Measurements from ENCODE around the gene LCA5.

LCA5 gene

GRCh38 chr6:79568996-79569395 is 31.8 kb upstream of the LCA5 start:
- no peaks in the 10 kb centered on the region for H3K9me3 ChIP-seq (ENCODE audit: control insufficient read depth, low read length)
- WGBS = 97% methylated on average over 2 of the region's 2 CpGs
- DNase-seq = no peak

GRCh38 chr6:79564636-79565035 is 27.4 kb upstream of the LCA5 start:
- Histone ChIP-seq H2BK15ac (ENCODE audit: low read depth, poor library complexity, severe bottlenecking) (no peak overlapping the region), H4K91ac (ENCODE audit: low read length) (no peak overlapping the region), H3K27me3 (ENCODE audit: control insufficient read depth in 1 of 2, insufficient read depth in 1 of 2, low read length in 2 of 2) (no peaks in the 10 kb centered on the region), H3K23ac (ENCODE audit: low read length in 2 of 2) (no peak overlapping the region), H2AFZ (ENCODE audit: low read depth, low read length) (no peak overlapping the region), H3K14ac (ENCODE audit: low read length in 2 of 2) (no peak overlapping the region), H2AK5ac (ENCODE audit: low read length, severe bottlenecking) (no peak overlapping the region), H4K8ac (ENCODE audit: low read length) (no peak overlapping the region), H3K4me3 (ENCODE audit: insufficient read depth in 1 of 2, low read depth in 1 of 2, low read length in 2 of 2) (no peak overlapping the region), H3K9ac (ENCODE audit: low read length) (no peak overlapping the region), H2BK5ac (ENCODE audit: low read depth, low read length, poor library complexity, severe bottlenecking) (no peak overlapping the region), H3K79me1 (replicated peaks; ENCODE audit: low read length, poor library complexity, severe bottlenecking) (peaks cover 1% of the 10 kb centered on the region), H3K4ac (ENCODE audit: low read depth in 1 of 2, low read length in 2 of 2) (no peak overlapping the region), H3K27ac (ENCODE audit: low read length, poor library complexity, severe bottlenecking) (no peak overlapping the region), H3K18ac (ENCODE audit: low read depth in 1 of 2, low read length in 2 of 2) (no peak overlapping the region), H2BK12ac (ENCODE audit: low read length in 2 of 2) (no peak overlapping the region), H3K36me3 (ENCODE audit: control insufficient read depth in 1 of 2, insufficient read depth in 2 of 2, low read depth in 1 of 2, low read length in 2 of 2) (no peaks in the 10 kb centered on the region), H3K4me2 (ENCODE audit: low read length, poor library complexity, severe bottlenecking) (no peak overlapping the region), H2BK120ac (ENCODE audit: low read depth, low read length) (no peak overlapping the region), H3K4me1 (ENCODE audit: control insufficient read depth, insufficient read depth, low read depth, low read length) (no peaks in the 10 kb centered on the region), H3K9me3 (ENCODE audit: control insufficient read depth, low read length) (no peaks in the 10 kb centered on the region)
- DNase-seq = no peak
- 100% methylated on average over 1 of the region's 2 CpGs for WGBS

More at GRCh38 chr6:79568996-79569395, 31.8 kb upstream of the LCA5 start:
- H3K18ac ChIP-seq (ENCODE audit: low read depth in 1 of 2, low read length in 2 of 2) = no peak overlapping the region
- H3K4me3 ChIP-seq (ENCODE audit: insufficient read depth in 1 of 2, low read depth in 1 of 2, low read length in 2 of 2) = no peak overlapping the region
- H3K27ac ChIP-seq (ENCODE audit: low read length, poor library complexity, severe bottlenecking) = no peak overlapping the region
- H3K23ac ChIP-seq (ENCODE audit: low read length in 2 of 2) = no peak overlapping the region
- H3K79me1 ChIP-seq (replicated peaks; ENCODE audit: low read length, poor library complexity, severe bottlenecking) = peaks cover 1% of the 10 kb centered on the region
- peaks cover 2% of the 10 kb centered on the region for H3K4me1 ChIP-seq (ENCODE audit: control insufficient read depth, insufficient read depth, low read depth, low read length)
- H3K14ac ChIP-seq (ENCODE audit: low read length in 2 of 2) = no peak overlapping the region
- no peak overlapping the region for H2BK12ac ChIP-seq (ENCODE audit: low read length in 2 of 2)
- no peaks in the 10 kb centered on the region for H3K27me3 ChIP-seq (ENCODE audit: control insufficient read depth in 1 of 2, insufficient read depth in 1 of 2, low read length in 2 of 2)
- no peak overlapping the region for H2BK15ac ChIP-seq (ENCODE audit: low read depth, poor library complexity, severe bottlenecking)
- no peak overlapping the region for H2AFZ ChIP-seq (ENCODE audit: low read depth, low read length)
- no peaks in the 10 kb centered on the region for H3K36me3 ChIP-seq (ENCODE audit: control insufficient read depth in 1 of 2, insufficient read depth in 2 of 2, low read depth in 1 of 2, low read length in 2 of 2)
- no peak overlapping the region for H2BK120ac ChIP-seq (ENCODE audit: low read depth, low read length)
- no peak overlapping the region for H3K4me2 ChIP-seq (ENCODE audit: low read length, poor library complexity, severe bottlenecking)
- H2BK5ac ChIP-seq (ENCODE audit: low read depth, low read length, poor library complexity, severe bottlenecking) = no peak overlapping the region
- H4K8ac ChIP-seq (ENCODE audit: low read length) = no peak overlapping the region
- H3K4ac ChIP-seq (ENCODE audit: low read depth in 1 of 2, low read length in 2 of 2) = no peak overlapping the region
- H4K91ac ChIP-seq (ENCODE audit: low read length) = no peak overlapping the region
- H3K9ac ChIP-seq (ENCODE audit: low read length) = no peak overlapping the region
- H2AK5ac ChIP-seq (ENCODE audit: low read length, severe bottlenecking) = no peak overlapping the region

DNA sequence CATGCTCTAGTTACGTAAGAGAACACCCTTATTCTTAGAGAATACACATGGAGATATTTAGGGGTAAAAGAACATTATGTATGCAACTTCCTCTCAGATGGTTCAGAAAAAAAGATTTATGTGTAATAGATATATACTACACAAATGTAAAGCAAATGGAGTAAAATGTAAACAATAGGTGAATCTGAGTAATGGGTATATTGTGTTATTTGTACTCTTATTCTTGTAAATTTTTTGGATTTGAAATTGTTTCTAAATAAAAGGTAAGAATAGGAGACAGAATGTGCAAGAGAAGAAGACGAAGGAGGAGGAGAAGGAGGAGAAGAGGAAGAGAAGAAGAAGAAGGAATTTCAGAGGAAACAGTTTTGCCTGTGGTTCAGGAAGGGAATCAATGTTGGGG is 22.5 kb upstream of the LCA5 start:
- Histone ChIP-seq H3K4ac (ENCODE audit: low read depth in 1 of 2, low read length in 2 of 2) (no peak overlapping the region), H3K4me1 (ENCODE audit: control insufficient read depth, insufficient read depth, low read depth, low read length) (no peaks in the 10 kb centered on the region), H2BK120ac (ENCODE audit: low read depth, low read length) (no peak overlapping the region), H3K27ac (ENCODE audit: low read length, poor library complexity, severe bottlenecking) (no peak overlapping the region), H3K14ac (ENCODE audit: low read length in 2 of 2) (no peak overlapping the region), H2BK12ac (ENCODE audit: low read length in 2 of 2) (no peak overlapping the region), H3K4me3 (ENCODE audit: insufficient read depth in 1 of 2, low read depth in 1 of 2, low read length in 2 of 2) (no peak overlapping the region), H3K79me1 (replicated peaks; ENCODE audit: low read length, poor library complexity, severe bottlenecking) (peaks cover 2% of the 10 kb centered on the region), H3K23ac (ENCODE audit: low read length in 2 of 2) (no peak overlapping the region), H4K8ac (ENCODE audit: low read length) (no peak overlapping the region), H3K18ac (ENCODE audit: low read depth in 1 of 2, low read length in 2 of 2) (no peak overlapping the region), H3K4me2 (ENCODE audit: low read length, poor library complexity, severe bottlenecking) (no peak overlapping the region), H3K9me3 (ENCODE audit: control insufficient read depth, low read length) (no peaks in the 10 kb centered on the region), H2AK5ac (ENCODE audit: low read length, severe bottlenecking) (no peak overlapping the region), H3K9ac (ENCODE audit: low read length) (no peak overlapping the region), H3K27me3 (ENCODE audit: control insufficient read depth in 1 of 2, insufficient read depth in 1 of 2, low read length in 2 of 2) (no peaks in the 10 kb centered on the region), H2AFZ (ENCODE audit: low read depth, low read length) (no peak overlapping the region), H2BK5ac (ENCODE audit: low read depth, low read length, poor library complexity, severe bottlenecking) (no peak overlapping the region), H4K91ac (ENCODE audit: low read length) (no peak overlapping the region), H2BK15ac (ENCODE audit: low read depth, poor library complexity, severe bottlenecking) (no peak overlapping the region), H3K36me3 (ENCODE audit: control insufficient read depth in 1 of 2, insufficient read depth in 2 of 2, low read depth in 1 of 2, low read length in 2 of 2) (peaks cover 0 to 2% of the 10 kb centered on the region in 2 experiments)
- WGBS = 95% methylated on average over 1 of the region's 2 CpGs
- DNase-seq = no peak

DNA sequence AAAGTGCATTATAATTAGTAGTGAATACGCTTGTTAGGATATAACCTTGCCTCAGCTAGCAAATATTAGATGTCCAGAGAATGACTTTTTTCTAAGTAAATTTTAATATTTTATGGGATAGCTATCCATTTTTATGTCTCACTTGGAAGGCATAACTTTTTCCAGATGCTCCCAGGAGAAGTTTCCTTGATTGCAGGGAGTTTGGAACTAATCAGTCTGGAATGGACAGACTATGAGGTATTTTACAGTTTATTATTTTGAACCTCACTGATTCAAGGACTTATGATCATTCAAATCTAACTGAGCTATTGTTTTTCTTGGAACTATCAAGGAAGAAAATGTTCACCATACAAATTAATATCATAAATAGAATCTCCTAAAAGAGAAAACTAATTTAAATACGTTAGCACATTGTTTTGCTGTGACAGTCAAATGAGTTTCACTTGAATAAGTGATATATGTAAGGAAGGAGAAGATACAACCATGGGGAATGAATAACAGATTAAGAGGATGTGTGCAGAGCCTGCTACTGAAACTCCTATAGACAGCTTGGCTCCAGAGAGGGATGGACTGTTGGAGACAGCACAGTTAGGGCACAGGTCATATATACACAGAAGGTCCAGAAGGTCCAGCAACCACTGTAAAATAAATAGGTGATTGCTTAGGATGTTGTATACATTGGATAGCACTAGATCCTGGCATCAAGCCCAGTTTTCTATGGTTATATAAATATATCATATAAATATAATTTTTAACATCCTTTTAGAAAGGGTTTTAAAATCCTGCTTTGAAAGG is 20.6 kb upstream of the LCA5 start:
- H3K27ac ChIP-seq (ENCODE audit: low read length, poor library complexity, severe bottlenecking) = no peak overlapping the region
- H3K9ac ChIP-seq (ENCODE audit: low read length) = no peak overlapping the region
- no peak overlapping the region for H2BK12ac ChIP-seq (ENCODE audit: low read length in 2 of 2)
- no peak overlapping the region for H3K23ac ChIP-seq (ENCODE audit: low read length in 2 of 2)
- H2BK15ac ChIP-seq (ENCODE audit: low read depth, poor library complexity, severe bottlenecking) = no peak overlapping the region
- no peak overlapping the region for H3K4ac ChIP-seq (ENCODE audit: low read depth in 1 of 2, low read length in 2 of 2)
- H3K36me3 ChIP-seq (ENCODE audit: control insufficient read depth in 1 of 2, insufficient read depth in 2 of 2, low read depth in 1 of 2, low read length in 2 of 2) = peaks cover 0 to 2% of the 10 kb centered on the region in 2 experiments
- H3K4me2 ChIP-seq (ENCODE audit: low read length, poor library complexity, severe bottlenecking) = no peak overlapping the region
- no peak overlapping the region for H2BK120ac ChIP-seq (ENCODE audit: low read depth, low read length)
- H3K79me1 ChIP-seq (replicated peaks; ENCODE audit: low read length, poor library complexity, severe bottlenecking) = peaks cover 2% of the 10 kb centered on the region
- H3K18ac ChIP-seq (ENCODE audit: low read depth in 1 of 2, low read length in 2 of 2) = no peak overlapping the region
- WGBS = 93% methylated on average over 2 of the region's 2 CpGs
- no peak overlapping the region for H3K4me3 ChIP-seq (ENCODE audit: insufficient read depth in 1 of 2, low read depth in 1 of 2, low read length in 2 of 2)
- no peak overlapping the region for H2AK5ac ChIP-seq (ENCODE audit: low read length, severe bottlenecking)
- no peak overlapping the region for H2AFZ ChIP-seq (ENCODE audit: low read depth, low read length)
- no peak overlapping the region for H2BK5ac ChIP-seq (ENCODE audit: low read depth, low read length, poor library complexity, severe bottlenecking)
- no peak overlapping the region for H4K91ac ChIP-seq (ENCODE audit: low read length)
- no peaks in the 10 kb centered on the region for H3K27me3 ChIP-seq (ENCODE audit: control insufficient read depth in 1 of 2, insufficient read depth in 1 of 2, low read length in 2 of 2)
- H3K14ac ChIP-seq (ENCODE audit: low read length in 2 of 2) = no peak overlapping the region
- H4K8ac ChIP-seq (ENCODE audit: low read length) = no peak overlapping the region
- DNase-seq = no peak
- H3K4me1 ChIP-seq (ENCODE audit: control insufficient read depth, insufficient read depth, low read depth, low read length) = no peaks in the 10 kb centered on the region
- H3K9me3 ChIP-seq (ENCODE audit: control insufficient read depth, low read length) = no peaks in the 10 kb centered on the region

Measured in mesenchymal stem cell (in vitro differentiated cells and primary cell).